Activated naive CD8-positive, alpha-beta T cell treated with anti-CD3 and anti-CD28 coated beads, Interleukin-2, amount 10 ng/mL, durations not matched to agents 7 days and 5 days (primary cell): Measurements from ENCODE around the gene PHYHD1. TPM values are rescaled to one million over a fixed set of nuclear protein-coding genes. Genes with fewer than 3 reads are reported as not detected.
A peak's percentile ranks its signal among the peaks of the same experiment; 100 is the strongest.

Experiments
- ATAC-seq: fragments of 150-1000 bp; cut with Tn5 transposase; one replicate; pipeline ENCODE4 v1.10.0; 2021; ENCODE audit warnings: low read depth, moderate library complexity
- POLR2A ChIA-PET: fragments of 350-600 bp; sonication (Branson Sonifier 250); formaldehyde crosslinking; loops from one replicate; lab custom pipeline; 2021; ENCODE audit warnings: antibody characterized with exemption; lab: Charles Lee
- DNase-seq: peaks from one replicate; pipeline ENCODE4 v3.0.0; 2021
- H3K27ac Mint-ChIP-seq: one replicate; pipeline ENCODE4 v1.8.0; 2022; ENCODE audit warnings: mild to moderate bottlenecking, mixed read lengths
- H3K27me3 Mint-ChIP-seq: one replicate; pipeline ENCODE4 v1.8.0; 2022; ENCODE audit warnings: mild to moderate bottlenecking, moderate library complexity, mixed read lengths
- H3K36me3 Mint-ChIP-seq: one replicate; pipeline ENCODE4 v1.8.0; 2021; ENCODE audit warnings: mild to moderate bottlenecking, mixed read lengths
- H3K4me1 Mint-ChIP-seq: one replicate; pipeline ENCODE4 v1.8.0; 2021; ENCODE audit warnings: mixed read lengths
- H3K4me3 Mint-ChIP-seq: one replicate; pipeline ENCODE4 v1.8.0; 2022; ENCODE audit warnings: mild to moderate bottlenecking, moderate library complexity, mixed read lengths
- H3K9me3 Mint-ChIP-seq: one replicate; pipeline ENCODE4 v1.8.0; 2021; ENCODE audit warnings: mixed read lengths
- total RNA-seq, 2 experiments: library from RNA; stranded (reverse); gene quantifications; one replicate each; pipeline ENCODE4 v1.2.3, GENCODE V29; 2021

The PHYHD1 gene
- total RNA-seq, 2 experiments from 2014 or later, result 1.4 to 1.6 TPM

DNA sequence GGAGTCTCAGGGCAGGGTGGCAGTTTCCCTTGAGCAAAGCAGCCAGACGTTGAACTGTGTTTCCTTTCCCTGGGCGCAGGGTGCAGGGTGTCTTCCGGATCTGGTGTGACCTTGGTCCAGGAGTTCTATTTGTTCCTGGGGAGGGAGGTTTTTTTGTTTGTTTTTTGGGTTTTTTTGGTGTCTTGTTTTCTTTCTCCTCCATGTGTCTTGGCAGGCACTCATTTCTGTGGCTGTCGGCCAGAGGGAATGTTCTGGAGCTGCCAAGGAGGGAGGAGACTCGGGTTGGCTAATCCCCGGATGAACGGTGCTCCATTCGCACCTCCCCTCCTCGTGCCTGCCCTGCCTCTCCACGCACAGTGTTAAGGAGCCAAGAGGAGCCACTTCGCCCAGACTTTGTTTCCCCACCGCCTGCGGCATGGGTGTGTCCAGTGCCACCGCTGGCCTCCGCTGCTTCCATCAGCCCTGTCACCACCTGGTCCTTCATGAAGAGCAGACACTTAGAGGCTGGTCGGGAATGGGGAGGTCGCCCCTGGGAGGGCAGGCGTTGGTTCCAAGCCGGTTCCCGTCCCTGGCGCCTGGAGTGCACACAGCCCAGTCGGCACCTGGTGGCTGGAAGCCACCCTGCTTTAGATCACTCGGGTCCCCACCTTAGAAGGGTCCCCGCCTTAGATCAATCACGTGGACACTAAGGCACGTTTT is 3.5 kb upstream of the PHYHD1 start:
- Mint-ChIP-seq H3K4me3 (no peak overlapping the region), H3K27ac (no peak overlapping the region), H3K9me3 (no peaks in the 10 kb centered on the region), H3K27me3 (no peaks in the 10 kb centered on the region), H3K36me3 (peaks cover 22% of the 10 kb centered on the region), H3K4me1 (peaks cover 14% of the 10 kb centered on the region)
- ATAC-seq (no peak), DNase-seq (no peak)
- POLR2A ChIA-PET, result interaction anchor here (1.2 kb wide), 1 partner anchor 15 kb away, joined by 3 read pairs; no protein-coding TSS in a partner anchor

DNA sequence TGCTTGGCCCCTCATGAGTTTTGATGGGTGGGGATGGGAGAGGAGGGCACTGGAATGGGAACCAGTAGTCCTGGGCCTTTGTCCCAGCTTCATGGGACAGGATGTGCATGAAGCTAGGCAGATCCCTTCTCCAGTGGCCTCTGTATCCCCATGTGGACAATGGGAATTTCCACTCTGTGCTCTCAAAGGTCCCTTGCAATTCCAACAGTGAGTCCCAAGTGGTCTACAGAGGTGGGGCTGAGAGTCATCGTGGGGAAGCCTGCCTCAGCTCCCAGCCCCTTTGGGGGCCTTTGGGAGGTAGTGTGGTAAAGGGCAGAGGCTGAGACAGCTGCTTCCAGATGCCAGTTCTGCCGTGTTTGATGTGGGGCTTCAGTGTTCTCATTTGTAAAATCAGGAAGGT is 1.9 kb upstream of the PHYHD1 start:
- Mint-ChIP-seq H3K4me3 (no peak overlapping the region), H3K36me3 (peaks cover 13% of the 10 kb centered on the region), H3K4me1 (no peaks in the 10 kb centered on the region), H3K27ac (no peak overlapping the region), H3K27me3 (no peaks in the 10 kb centered on the region), H3K9me3 (no peaks in the 10 kb centered on the region)
- no peak for DNase-seq
- no peak for ATAC-seq
- POLR2A ChIA-PET, result no interaction called here

DNA sequence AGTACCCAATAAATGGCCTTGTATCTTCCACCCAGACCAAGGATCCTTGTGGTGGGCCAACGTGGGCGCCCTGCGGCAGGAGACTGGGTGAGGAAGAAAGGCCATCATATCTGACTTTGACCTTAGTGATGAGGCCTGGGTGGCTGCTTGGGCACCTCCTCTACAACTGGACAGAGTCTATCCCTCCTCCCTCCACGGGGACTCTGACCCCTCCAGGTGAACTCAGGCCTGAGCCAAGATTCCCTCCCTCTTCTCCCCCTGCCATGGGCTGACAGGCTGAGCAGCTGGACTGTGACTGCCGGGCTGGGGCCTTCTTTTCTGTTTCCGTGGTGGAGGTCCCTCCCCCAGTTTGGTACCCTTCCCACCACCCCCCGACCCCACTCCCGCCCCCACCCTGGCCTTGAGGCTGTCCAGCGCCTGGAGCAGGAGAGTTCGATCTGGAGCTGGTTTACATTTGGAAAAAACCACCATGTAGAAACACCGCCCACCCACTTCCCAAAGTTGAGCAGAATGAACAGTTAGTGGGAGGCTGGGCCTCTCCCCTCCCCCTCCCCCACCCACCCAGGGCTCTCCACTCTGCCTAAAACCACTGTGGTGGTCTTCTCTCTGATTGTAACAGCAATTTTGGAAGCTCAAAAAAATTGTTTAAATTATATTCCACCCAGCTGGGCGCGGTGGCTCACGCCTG is 1.2 kb upstream of the PHYHD1 start:
- H3K9me3 Mint-ChIP-seq, result no peaks in the 10 kb centered on the region
- no peak overlapping the region for H3K27ac Mint-ChIP-seq
- no peak for DNase-seq
- POLR2A ChIA-PET, result no interaction called here
- no peaks in the 10 kb centered on the region for H3K27me3 Mint-ChIP-seq
- ATAC-seq, result no peak
- H3K36me3 Mint-ChIP-seq, result peaks cover 13% of the 10 kb centered on the region
- no peak overlapping the region for H3K4me3 Mint-ChIP-seq
- H3K4me1 Mint-ChIP-seq, result no peaks in the 10 kb centered on the region

DNA sequence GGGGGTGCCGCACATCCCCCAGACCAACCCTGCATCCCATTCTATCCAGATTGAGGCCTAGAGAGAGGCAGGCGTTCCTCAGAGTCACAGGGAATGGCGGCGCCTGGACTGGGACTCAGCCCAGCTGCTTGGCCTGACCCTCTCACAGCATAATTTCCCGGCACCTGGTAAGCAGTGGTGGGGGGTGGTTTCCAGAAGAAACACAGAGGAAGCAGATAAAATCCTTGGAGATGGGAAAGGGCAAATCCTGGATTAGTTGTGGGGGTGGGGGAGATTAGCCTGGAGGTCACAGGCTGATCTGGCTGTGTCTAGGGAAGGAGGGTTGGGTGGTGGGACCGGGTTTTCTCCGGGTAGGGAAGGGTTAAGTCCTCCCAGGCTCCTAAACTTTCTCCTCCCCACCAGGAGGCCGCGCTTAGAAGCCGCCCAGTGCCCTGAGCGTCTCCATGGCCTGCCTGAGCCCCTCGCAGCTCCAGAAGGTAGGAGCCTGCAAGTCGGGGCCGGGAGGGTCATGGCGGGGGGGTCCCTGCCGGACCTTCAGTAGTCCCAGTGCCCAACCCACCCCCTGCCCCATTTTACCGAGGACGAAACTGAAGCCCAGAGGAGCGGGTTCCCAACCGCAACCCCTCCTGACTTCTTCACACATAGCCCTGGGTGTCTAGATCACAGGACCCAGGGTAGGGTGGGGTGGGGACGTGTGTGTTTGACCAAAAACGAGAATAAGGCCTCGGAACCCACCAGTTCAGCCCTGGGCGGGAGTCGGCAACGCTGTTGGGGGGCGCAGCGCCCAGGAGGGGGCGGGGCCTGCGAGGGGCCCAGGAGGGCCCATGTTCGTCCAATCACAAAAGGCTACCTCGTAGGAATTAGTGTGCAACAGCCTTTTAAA is 1.3 kb downstream of the PHYHD1 start:
- no peak overlapping the region for H3K27ac Mint-ChIP-seq
- no peaks in the 10 kb centered on the region for H3K27me3 Mint-ChIP-seq
- H3K4me3 Mint-ChIP-seq, result no peak overlapping the region
- ATAC-seq (peak; percentile 32), DNase-seq (no peak)
- POLR2A ChIA-PET, result interaction anchor here (0.6 to 1.3 kb wide), 3 partner anchors 21 to 315 kb away, joined by 4 to 5 read pairs (median 4); partner anchors contain the start of genes KYAT1 and LRRC8A
- H3K4me1 Mint-ChIP-seq, result peaks cover 5% of the 10 kb centered on the region
- H3K9me3 Mint-ChIP-seq, result no peaks in the 10 kb centered on the region
- peaks cover 9% of the 10 kb centered on the region for H3K36me3 Mint-ChIP-seq

DNA sequence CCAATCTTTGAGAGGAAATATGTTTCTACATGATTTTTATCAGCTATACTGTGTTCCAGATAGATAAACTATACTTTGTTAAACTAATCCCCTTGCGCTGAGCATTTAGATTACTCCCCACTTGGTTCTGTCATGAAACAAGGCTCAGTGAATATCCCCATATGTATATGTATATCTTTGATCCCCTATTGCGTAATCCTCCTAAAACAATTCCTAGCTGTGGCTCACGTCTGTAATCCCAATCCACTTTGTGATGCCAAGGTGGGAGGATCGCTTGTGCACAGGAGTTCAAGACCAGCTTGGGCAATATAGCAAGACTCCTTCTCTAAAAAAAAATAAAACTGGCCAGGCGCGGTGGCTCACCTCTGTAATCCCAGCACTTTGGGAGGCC is 2.7 kb downstream of the PHYHD1 start:
- Mint-ChIP-seq H3K27ac (no peak overlapping the region), H3K4me3 (no peak overlapping the region), H3K9me3 (no peaks in the 10 kb centered on the region), H3K36me3 (peaks cover 2% of the 10 kb centered on the region), H3K27me3 (no peaks in the 10 kb centered on the region), H3K4me1 (peaks cover 11% of the 10 kb centered on the region)
- ATAC-seq, result no peak
- no peak for DNase-seq
- POLR2A ChIA-PET, result interaction anchor here (0.8 to 1.3 kb wide), 2 partner anchors 41 to 180 kb away, joined by 3 to 4 read pairs; partner anchors contain the start of genes KYAT1 and LRRC8A

DNA sequence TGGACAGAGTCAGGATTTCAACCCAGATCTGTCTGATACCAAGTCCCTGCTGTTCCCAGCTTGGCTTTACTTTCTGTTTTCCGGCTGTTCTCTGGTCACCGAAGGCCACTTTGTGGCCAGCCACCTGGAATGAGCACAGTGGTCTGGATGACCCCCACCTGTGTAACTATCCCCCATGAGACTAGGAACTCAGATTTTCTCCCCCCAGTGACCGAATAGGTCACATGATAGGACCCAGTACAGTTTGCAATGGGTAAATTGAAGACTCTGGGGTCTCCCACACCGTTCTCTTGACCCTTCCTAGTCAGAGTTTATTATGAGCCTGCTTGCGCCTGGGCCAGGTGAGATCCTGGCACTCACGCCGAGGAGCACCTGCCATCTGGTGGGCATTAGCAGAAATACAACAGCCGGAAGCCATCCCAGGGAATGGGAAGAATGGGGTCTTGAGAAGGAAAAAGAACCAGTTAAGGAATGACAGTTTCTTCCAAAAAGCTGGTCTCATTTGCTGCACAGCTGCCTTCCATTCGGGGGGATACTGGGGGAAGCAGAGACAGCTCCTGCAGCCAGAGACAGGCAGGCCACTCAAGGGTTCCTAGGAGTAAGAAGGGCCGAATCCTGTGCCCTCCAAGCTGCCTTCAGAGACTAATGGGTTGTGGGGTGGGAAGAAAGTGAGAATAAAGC is 7.1 kb downstream of the PHYHD1 start:
- DNase-seq (peak; percentile 55), ATAC-seq (peak; percentile 65)
- no peaks in the 10 kb centered on the region for H3K27me3 Mint-ChIP-seq
- H3K4me1 Mint-ChIP-seq, result peaks cover 11% of the 10 kb centered on the region
- H3K36me3 Mint-ChIP-seq, result no peaks in the 10 kb centered on the region
- H3K27ac Mint-ChIP-seq, result peak overlapping the region; percentile 7
- POLR2A ChIA-PET, result interaction anchor here (1.2 kb wide), 1 partner anchor 46 kb away, joined by 3 read pairs; the partner anchor contains the start of genes KYAT1 and LRRC8A
- H3K9me3 Mint-ChIP-seq, result no peaks in the 10 kb centered on the region
- H3K4me3 Mint-ChIP-seq, result no peak overlapping the region

DNA sequence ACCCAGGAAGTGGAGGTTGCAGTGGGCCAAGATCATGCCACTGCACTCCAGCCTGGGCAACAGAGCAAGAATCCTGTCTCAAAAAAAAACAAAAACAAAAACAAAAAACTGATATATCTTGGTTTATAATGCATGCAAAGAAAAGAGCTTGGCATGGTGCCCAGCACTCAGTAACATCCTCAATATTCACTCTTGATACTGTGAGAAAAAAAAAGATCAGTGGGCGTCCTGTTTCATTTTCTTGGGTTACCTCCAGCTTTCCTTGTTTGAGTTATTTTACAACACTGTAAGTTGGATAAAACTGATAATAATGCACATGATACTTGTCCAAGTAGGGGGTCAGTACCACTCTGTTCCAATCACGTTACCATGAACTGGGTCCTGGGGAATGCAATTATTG is 7.8 kb downstream of the PHYHD1 start:
- Mint-ChIP-seq H3K36me3 (no peaks in the 10 kb centered on the region), H3K27ac (no peak overlapping the region), H3K27me3 (no peaks in the 10 kb centered on the region), H3K4me3 (no peak overlapping the region), H3K9me3 (no peaks in the 10 kb centered on the region), H3K4me1 (peaks cover 11% of the 10 kb centered on the region)
- ATAC-seq (no peak), DNase-seq (no peak)
- POLR2A ChIA-PET, result interaction anchor here (0.7 to 1.2 kb wide), 2 partner anchors 17 to 47 kb away, joined by 3 read pairs; partner anchors contain the start of genes KYAT1 and LRRC8A

DNA sequence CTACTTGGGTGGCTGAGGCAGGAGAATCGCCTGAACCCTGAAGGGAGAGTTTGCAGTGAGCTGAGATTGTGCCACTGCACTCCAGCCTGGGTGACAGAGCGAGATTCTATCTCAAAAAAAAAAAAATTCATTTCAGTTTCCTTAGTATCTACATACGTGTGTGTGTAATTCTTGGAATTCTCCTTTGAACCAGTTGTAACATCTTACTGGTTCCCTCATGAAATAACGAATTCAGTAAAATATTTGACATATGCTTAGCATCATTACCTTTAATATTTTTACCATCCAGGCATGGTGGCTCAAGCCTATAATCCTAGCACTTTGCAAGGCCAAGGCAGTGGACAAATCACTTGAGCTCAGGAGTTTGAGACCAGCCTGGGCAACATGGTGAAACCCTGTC is 8.8 kb downstream of the PHYHD1 start:
- Mint-ChIP-seq H3K27me3 (no peaks in the 10 kb centered on the region), H3K36me3 (no peaks in the 10 kb centered on the region), H3K4me1 (peaks cover 11% of the 10 kb centered on the region), H3K27ac (no peak overlapping the region), H3K9me3 (no peaks in the 10 kb centered on the region), H3K4me3 (no peak overlapping the region)
- ATAC-seq (no peak), DNase-seq (no peak)
- POLR2A ChIA-PET, result no interaction called here

DNA sequence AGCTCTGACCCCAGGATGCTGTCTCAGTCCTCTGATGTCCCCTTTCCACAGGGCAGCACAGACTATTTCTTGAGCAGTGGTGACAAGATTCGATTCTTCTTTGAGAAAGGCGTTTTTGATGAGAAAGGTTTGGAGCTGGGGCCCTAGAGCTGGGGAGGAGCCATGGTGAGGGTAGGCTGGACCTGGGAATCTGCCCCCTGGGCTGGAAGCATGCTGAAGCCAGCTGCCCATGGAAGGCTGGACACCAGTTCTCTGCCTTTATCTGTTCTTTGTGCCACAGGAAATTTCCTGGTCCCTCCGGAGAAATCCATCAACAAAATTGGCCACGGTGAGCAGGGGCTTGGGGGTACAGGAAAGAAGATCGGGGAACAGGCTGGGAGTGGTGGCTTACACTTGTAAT is 12.9 kb downstream of the PHYHD1 start:
- no peaks in the 10 kb centered on the region for H3K9me3 Mint-ChIP-seq
- ATAC-seq (no peak), DNase-seq (no peak)
- H3K4me3 Mint-ChIP-seq, result no peak overlapping the region
- POLR2A ChIA-PET, result interaction anchor here (0.7 kb wide), 1 partner anchor 645 kb away, joined by 3 read pairs; no protein-coding TSS in a partner anchor
- no peaks in the 10 kb centered on the region for H3K4me1 Mint-ChIP-seq
- no peaks in the 10 kb centered on the region for H3K36me3 Mint-ChIP-seq
- H3K27ac Mint-ChIP-seq, result no peak overlapping the region
- H3K27me3 Mint-ChIP-seq, result no peaks in the 10 kb centered on the region

DNA sequence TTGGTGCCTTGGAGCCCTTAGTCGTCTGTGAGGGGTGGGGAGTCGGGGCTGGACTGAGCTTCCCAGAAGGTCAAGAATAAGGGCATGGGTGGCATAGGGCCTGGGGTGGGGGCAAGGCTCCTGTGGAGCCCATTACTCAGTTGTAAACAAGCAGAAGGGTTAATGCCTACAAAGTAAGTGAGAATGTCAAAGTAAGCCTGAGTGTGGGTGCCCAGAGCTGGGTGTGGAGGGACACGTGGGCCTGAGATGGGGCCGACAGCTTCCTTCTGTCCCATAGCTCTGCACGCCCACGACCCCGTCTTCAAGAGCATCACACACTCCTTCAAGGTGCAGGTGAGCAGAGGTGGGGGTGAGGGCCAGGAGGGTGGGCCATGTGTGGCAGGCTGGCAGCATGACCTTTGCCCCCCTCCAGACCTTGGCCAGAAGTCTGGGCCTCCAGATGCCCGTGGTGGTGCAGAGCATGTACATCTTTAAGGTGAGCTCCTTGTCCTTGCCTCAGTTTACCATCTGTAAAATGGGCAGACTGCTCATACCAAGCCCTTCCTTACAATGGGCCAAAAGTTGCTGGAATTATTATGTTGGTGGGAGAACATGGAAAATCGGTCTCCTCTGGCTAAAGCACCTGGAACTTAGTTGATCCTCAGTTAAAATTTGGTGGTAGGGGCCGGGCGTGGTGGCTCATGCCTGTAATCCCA is 15.5 kb downstream of the PHYHD1 start:
- H3K27ac Mint-ChIP-seq, result no peak overlapping the region
- no peak overlapping the region for H3K4me3 Mint-ChIP-seq
- H3K4me1 Mint-ChIP-seq, result no peaks in the 10 kb centered on the region
- no peak for DNase-seq
- no peaks in the 10 kb centered on the region for H3K36me3 Mint-ChIP-seq
- no peak for ATAC-seq
- POLR2A ChIA-PET, result interaction anchor here (0.6 to 0.7 kb wide), 3 partner anchors 10 to 311 kb away, joined by 3 to 4 read pairs (median 3); no protein-coding TSS in a partner anchor
- H3K27me3 Mint-ChIP-seq, result no peaks in the 10 kb centered on the region
- no peaks in the 10 kb centered on the region for H3K9me3 Mint-ChIP-seq

DNA sequence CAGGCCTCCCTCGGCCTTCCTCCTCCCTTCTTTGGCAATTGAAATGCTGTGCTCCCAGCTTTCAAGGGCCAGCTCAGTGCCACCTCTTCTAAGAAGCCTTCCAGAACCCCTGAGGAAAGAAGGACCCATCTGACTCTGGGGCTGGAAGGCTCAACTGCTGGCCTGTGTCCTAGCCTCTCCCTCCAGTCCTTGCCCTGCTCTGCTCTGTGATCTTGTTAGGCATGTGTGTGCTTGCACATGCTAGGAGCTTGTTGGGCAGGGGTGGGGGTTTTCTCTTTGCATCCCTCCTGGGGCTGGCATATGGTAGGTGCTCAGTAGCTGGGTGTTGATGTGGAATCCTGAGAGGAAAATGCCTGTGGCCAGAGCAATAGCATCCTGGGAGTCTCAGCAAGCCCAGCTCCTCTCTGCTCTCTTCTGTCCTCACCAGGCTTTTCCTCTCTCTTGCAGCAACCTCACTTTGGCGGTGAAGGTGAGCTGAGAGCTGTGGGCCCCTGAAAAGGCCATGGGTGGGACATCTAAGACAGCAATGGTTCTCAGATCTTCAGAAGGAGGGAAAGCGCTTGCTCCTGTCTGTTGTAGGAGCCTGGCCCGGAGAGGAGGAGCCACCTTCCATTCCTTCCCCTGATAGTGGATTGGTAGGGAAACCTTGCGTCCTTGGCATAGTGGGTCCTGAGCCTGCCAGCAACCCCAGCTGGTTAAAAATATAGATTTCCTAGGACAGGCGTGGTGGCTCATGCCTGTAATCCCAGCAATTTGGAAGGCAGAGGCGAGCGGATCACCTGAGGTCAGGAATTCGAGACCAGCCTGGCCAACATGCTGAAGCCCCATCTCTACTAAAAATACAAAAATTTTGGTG is 16.8 kb downstream of the PHYHD1 start:
- H3K4me1 Mint-ChIP-seq, result no peaks in the 10 kb centered on the region
- no peaks in the 10 kb centered on the region for H3K36me3 Mint-ChIP-seq
- no peak overlapping the region for H3K27ac Mint-ChIP-seq
- no peaks in the 10 kb centered on the region for H3K9me3 Mint-ChIP-seq
- no peak for DNase-seq
- no peak overlapping the region for H3K4me3 Mint-ChIP-seq
- no peaks in the 10 kb centered on the region for H3K27me3 Mint-ChIP-seq
- POLR2A ChIA-PET, result interaction anchor here (0.6 to 0.7 kb wide), 2 partner anchors 59 to 313 kb away, joined by 3 read pairs; no protein-coding TSS in a partner anchor
- no peak for ATAC-seq
